ENCODE results near the gene C1D.

The C1D gene

GRCh38 chr2:68057658-68058396 is 5.0 kb downstream of the C1D start:
- DNase-seq = no peak

- no peak for DNase-seq
These were observed 9.9 kb downstream of the C1D start for GRCh38 chr2:68052717-68053422.

- DNase-seq = no peak
These were observed 12.5 kb downstream of the C1D start for GRCh38 chr2:68050353-68050752.

GRCh38 chr2:68046642-68047240 is 16.1 kb downstream of the C1D start:
- DNase-seq = no peak

- DNase-seq = no peak
These were observed 16.6 kb downstream of the C1D start for GRCh38 chr2:68046224-68046623.

- no peak for DNase-seq
These were observed 17.5 kb downstream of the C1D start for GRCh38 chr2:68045342-68045741.

GRCh38 chr2:68044099-68044498 is 18.7 kb downstream of the C1D start:
- no peak for DNase-seq

- DNase-seq = no peak
These were observed 19.1 kb downstream of the C1D start for GRCh38 chr2:68043695-68044094.

- no peak for DNase-seq
These were observed 19.8 kb downstream of the C1D start for GRCh38 chr2:68043032-68043431.

GRCh38 chr2:68041704-68042245 is 21.0 kb downstream of the C1D start:
- DNase-seq = no peak

GRCh38 chr2:68040078-68040477 is 22.7 kb downstream of the C1D start:
- DNase-seq = no peak

GRCh38 chr2:68039317-68039716 is 23.5 kb downstream of the C1D start:
- no peak for DNase-seq

- no peak for DNase-seq
These were observed 30.1 kb downstream of the C1D start for GRCh38 chr2:68032702-68033101.

- DNase-seq = no peak
These were observed 31.2 kb downstream of the C1D start for GRCh38 chr2:68031542-68032160.

GRCh38 chr2:68031043-68031442 is 31.8 kb downstream of the C1D start:
- DNase-seq = no peak

GRCh38 chr2:68030529-68030928 is 32.3 kb downstream of the C1D start:
- DNase-seq = no peak

- no peak for DNase-seq
These were observed 34.8 kb downstream of the C1D start for GRCh38 chr2:68027959-68028358.

- DNase-seq = no peak
These were observed 38.4 kb downstream of the C1D start for GRCh38 chr2:68024450-68024849.

GRCh38 chr2:68023904-68024303 is 38.9 kb downstream of the C1D start:
- no peak for DNase-seq

GRCh38 chr2:68018727-68019126 is 44.1 kb downstream of the C1D start:
- no peak for DNase-seq

GRCh38 chr2:68009526-68009925 is 53.3 kb downstream of the C1D start:
- no peak for DNase-seq

GRCh38 chr2:68000170-68000825 is 62.5 kb downstream of the C1D start:
- no peak for DNase-seq

- DNase-seq = no peak
These were observed 63.5 kb downstream of the C1D start for GRCh38 chr2:67999332-67999731.
